ENCODE results near the gene FOXP3. TPM values are rescaled to one million over a fixed set of nuclear protein-coding genes. Genes with fewer than 3 reads are reported as not detected.

FOXP3 gene
- total RNA-seq, 2 donors from 2014 or later: 16.1 to 19.1 TPM

Other genes with a start within 250 kb of the FOXP3 start
- 10 to 100 TPM; 38.9 to 46.4 TPM for gene TFE3, start 221.4 kb downstream of the FOXP3 start, total RNA-seq
- 10 to 100 TPM; 10.8 to 11.8 TPM for gene CCDC120, start 205.7 kb downstream of the FOXP3 start, total RNA-seq
- 10 to 100 TPM; 18.8 to 20.6 TPM for gene PRAF2, start 190.7 kb downstream of the FOXP3 start, total RNA-seq
- 10 to 100 TPM; 69.9 to 73.5 TPM for gene WDR45, start 184.8 kb downstream of the FOXP3 start, total RNA-seq
- gene GPKOW, start 141.0 kb downstream of the FOXP3 start, total RNA-seq: 10 to 100 TPM; 13.5 to 14.4 TPM
- 1 to 10 TPM; 1.0 to 1.1 TPM for gene MAGIX, start 102.0 kb downstream of the FOXP3 start, total RNA-seq
- gene PLP2, start 92.8 kb downstream of the FOXP3 start, total RNA-seq: 100 to 1,000 TPM; 180 to 203 TPM
- gene PRICKLE3, start 78.3 kb downstream of the FOXP3 start, total RNA-seq: 1 to 10 TPM; 4.8 to 7.5 TPM
- under 1 TPM; 0.30 to 0.60 TPM for gene SYP, start 64.5 kb downstream of the FOXP3 start, total RNA-seq
- gene CACNA1F, start 31.4 kb downstream of the FOXP3 start, total RNA-seq: under 1 TPM; 0.47 to 0.67 TPM
- gene CCDC22, start 29.2 kb downstream of the FOXP3 start, total RNA-seq: 10 to 100 TPM; 18.2 to 22.8 TPM
- 10 to 100 TPM in 1 of 2 donors, 1 to 10 TPM in 1; 8.3 to 10.8 TPM for gene PPP1R3F, start 5.1 kb upstream of the FOXP3 start, total RNA-seq
- gene GAGE10, start 38.9 kb upstream of the FOXP3 start, total RNA-seq: not detected
- not detected for gene GAGE12J, start 57.3 kb upstream of the FOXP3 start, total RNA-seq
- not detected for gene GAGE13, start 66.9 kb upstream of the FOXP3 start, total RNA-seq